ENCODE results near the gene SIX5.
"Not testable (repeated sequence)": the region's sequence is repeated elsewhere in the genome, so short reads cannot be mapped to it uniquely, and the experiment has no call there.

SIX5 gene

GRCh38 chr19:45801603-45802175 is 32.6 kb upstream of the SIX5 start:
- peaks cover 4% of the 10 kb centered on the region; the same call in 1 of the 2 replicates for H3F3A ChIP-seq (ENCODE audit: control insufficient read depth, insufficient read depth)
- H3K4me2 ChIP-seq (ENCODE audit: low read length) = peak overlapping the region; percentile 42
- no peaks in the 10 kb centered on the region for H3K79me2 ChIP-seq (ENCODE audit: control insufficient read depth, low read length)
- no peaks in the 10 kb centered on the region for H3K9me3 ChIP-seq (ENCODE audit: control insufficient read depth, insufficient read depth, low read length)
- H3K4me3 ChIP-seq (ENCODE audit: low read length) = no peak overlapping the region; the same call in 1 of the 2 replicates
- no peaks in the 10 kb centered on the region for H4K20me1 ChIP-seq (ENCODE audit: control insufficient read depth, insufficient read depth, low read depth, low read length)
- H3K27ac ChIP-seq (ENCODE audit: low read depth, low read length) = no peak overlapping the region
- H3K36me3 ChIP-seq (ENCODE audit: control insufficient read depth, low read length) = no peaks in the 10 kb centered on the region
- no peak for TF ChIP-seq CTCF (IDR thresholded peaks at IDR 0.05; ENCODE audit: low read depth, low read length, poor library complexity, severe bottlenecking)
- TF ChIP-seq EZH2phosphoT487 (IDR thresholded peaks at IDR 0.05; ENCODE audit: borderline replicate concordance, low read length) = no peak
- peaks cover 40% of the 10 kb centered on the region for H3K4me1 ChIP-seq (ENCODE audit: control insufficient read depth, low read length)
- H3K9me2 ChIP-seq (replicated peaks; ENCODE audit: control insufficient read depth, low read length) = no peaks in the 10 kb centered on the region
- H3K27me3 ChIP-seq (ENCODE audit: control insufficient read depth, low read length) = no peaks in the 10 kb centered on the region

GRCh38 chr19:45800070-45800553 is 31.1 kb upstream of the SIX5 start:
- Histone ChIP-seq H3K36me3 (ENCODE audit: control insufficient read depth, low read length) (no peaks in the 10 kb centered on the region), H3K4me1 (ENCODE audit: control insufficient read depth, low read length) (peaks cover 36% of the 10 kb centered on the region), H3K27ac (ENCODE audit: low read depth, low read length) (peak overlapping the region; percentile 62), H3K9me2 (replicated peaks; ENCODE audit: control insufficient read depth, low read length) (no peaks in the 10 kb centered on the region), H3K27me3 (ENCODE audit: control insufficient read depth, low read length) (no peaks in the 10 kb centered on the region), H3K9me3 (ENCODE audit: control insufficient read depth, insufficient read depth, low read length) (no peaks in the 10 kb centered on the region), H3K4me3 (ENCODE audit: low read length) (peak overlapping the region; percentile 34), H3K79me2 (ENCODE audit: control insufficient read depth, low read length) (no peaks in the 10 kb centered on the region), H4K20me1 (ENCODE audit: control insufficient read depth, insufficient read depth, low read depth, low read length) (no peaks in the 10 kb centered on the region), H3K4me2 (ENCODE audit: low read length) (peak overlapping the region; percentile 58), H3F3A (ENCODE audit: control insufficient read depth, insufficient read depth) (peaks cover 4% of the 10 kb centered on the region; the same call in 1 of the 2 replicates)
- TF ChIP-seq EZH2phosphoT487 (IDR thresholded peaks at IDR 0.05; ENCODE audit: borderline replicate concordance, low read length) (no peak), CTCF (IDR thresholded peaks at IDR 0.05; ENCODE audit: low read depth, low read length, poor library complexity, severe bottlenecking) (no peak)

- peaks cover 36% of the 10 kb centered on the region for H3K4me1 ChIP-seq (ENCODE audit: control insufficient read depth, low read length)
- peak overlapping the region; percentile 58 for H3K4me2 ChIP-seq (ENCODE audit: low read length)
- peak overlapping the region; percentile 24 for H3K4me3 ChIP-seq (ENCODE audit: low read length)
- not testable (repeated sequence) for H3K27me3 ChIP-seq (ENCODE audit: control insufficient read depth, low read length); H3K9me2 ChIP-seq (replicated peaks; ENCODE audit: control insufficient read depth, low read length); H3K79me2 ChIP-seq (ENCODE audit: control insufficient read depth, low read length); H3K9me3 ChIP-seq (ENCODE audit: control insufficient read depth, insufficient read depth, low read length); H3K36me3 ChIP-seq (ENCODE audit: control insufficient read depth, low read length); H3F3A ChIP-seq (ENCODE audit: control insufficient read depth, insufficient read depth); H4K20me1 ChIP-seq (ENCODE audit: control insufficient read depth, insufficient read depth, low read depth, low read length)
- peak overlapping the region; percentile 62 for H3K27ac ChIP-seq (ENCODE audit: low read depth, low read length)
These were observed 30.5 kb upstream of the SIX5 start for GRCh38 chr19:45799541-45799940.

GRCh38 chr19:45798995-45799517 is 30.0 kb upstream of the SIX5 start:
- Histone ChIP-seq H3K9me2 (replicated peaks; ENCODE audit: control insufficient read depth, low read length) (no peaks in the 10 kb centered on the region), H3K4me3 (ENCODE audit: low read length) (peak overlapping the region; percentile 24), H3K79me2 (ENCODE audit: control insufficient read depth, low read length) (no peaks in the 10 kb centered on the region), H3K9me3 (ENCODE audit: control insufficient read depth, insufficient read depth, low read length) (no peaks in the 10 kb centered on the region), H3K4me1 (ENCODE audit: control insufficient read depth, low read length) (peaks cover 36% of the 10 kb centered on the region), H4K20me1 (ENCODE audit: control insufficient read depth, insufficient read depth, low read depth, low read length) (no peaks in the 10 kb centered on the region), H3K36me3 (ENCODE audit: control insufficient read depth, low read length) (no peaks in the 10 kb centered on the region), H3K27ac (ENCODE audit: low read depth, low read length) (peak overlapping the region; percentile 62), H3K27me3 (ENCODE audit: control insufficient read depth, low read length) (no peaks in the 10 kb centered on the region), H3F3A (ENCODE audit: control insufficient read depth, insufficient read depth) (peaks cover 4% of the 10 kb centered on the region; the same call in 1 of the 2 replicates), H3K4me2 (ENCODE audit: low read length) (peak overlapping the region; percentile 58)
- peak; percentile 84 for TF ChIP-seq CTCF (IDR thresholded peaks at IDR 0.05; ENCODE audit: low read depth, low read length, poor library complexity, severe bottlenecking)
- TF ChIP-seq EZH2phosphoT487 (IDR thresholded peaks at IDR 0.05; ENCODE audit: borderline replicate concordance, low read length) = no peak
